Body of pancreas (tissue), 4 donors: ENCODE data around the gene JMJD6.

Experiments used
- CTCF ChIP-seq, 7 experiments: fragments of 450-650 bp in 4 of 7; fragments of 200-600 bp in 3 of 7; sonication (generic) in 3 of 7; IDR thresholded peaks; one replicate each; pipeline ENCODE4 v1.5.1; 2016 to 2019; ENCODE audit warnings: antibody characterized with exemption in 7 of 7
- POLR2A ChIP-seq, 3 donors: fragments of 450-650 bp; IDR thresholded peaks; one replicate each; pipeline ENCODE4 v1.6.1; 2016; ENCODE audit warnings: antibody characterized with exemption in 3 of 3, mild to moderate bottlenecking in 2 of 3

DNA sequence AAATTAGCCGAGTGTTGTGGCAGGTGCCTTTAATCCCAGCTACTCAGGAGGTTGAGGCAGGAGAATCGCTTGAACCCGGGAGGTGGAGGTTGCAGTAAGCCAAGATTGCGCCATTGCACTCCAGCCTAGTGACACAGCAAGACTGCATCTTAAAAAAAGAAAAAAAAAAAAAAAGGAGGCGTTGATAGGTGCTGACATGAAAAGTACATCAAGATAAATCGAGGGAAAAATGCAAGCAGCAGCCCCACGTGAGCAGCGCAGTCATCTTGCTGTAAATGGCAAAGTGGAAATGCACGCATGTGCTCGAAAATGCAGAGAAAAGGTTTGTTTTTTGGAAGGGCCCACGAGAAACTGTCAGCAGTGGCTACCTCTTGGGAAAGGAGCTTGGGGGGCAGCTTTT lies 36.5 kb downstream of the JMJD6 start:
- TF ChIP-seq CTCF (IDR thresholded peaks at IDR 0.05): no peak
- no peak for TF ChIP-seq POLR2A (IDR thresholded peaks at IDR 0.05)
